OCI-LY1 (cell line): ENCODE results near the gene RXFP2.

Source experiments
- H2AFZ ChIP-seq: fragments of 200-600 bp; sonication (generic), shearing (Covaris generic); 2 replicates; pipeline ENCODE4 v1.6.0; 2014; ENCODE audit warnings: antibody characterized with exemption, mild to moderate bottlenecking, low read length
- H3F3A ChIP-seq: fragments of 200-600 bp; sonication (generic), shearing (Covaris generic); 2 replicates; pipeline ENCODE4 v1.6.0; 2014; ENCODE audit warnings: mild to moderate bottlenecking, antibody characterized with exemption, low read length, moderate library complexity; ENCODE audit not compliant: insufficient read depth
- H3K27ac ChIP-seq: fragments of 200-600 bp; sonication (generic); 2 replicates; pipeline ENCODE4 v1.5.1; 2014; ENCODE audit warnings: low read length, mixed run types, mild to moderate bottlenecking, low read depth; ENCODE audit not compliant: poor library complexity, severe bottlenecking
- H3K27me3 ChIP-seq: fragments of 200-600 bp; sonication (generic); 2 replicates; pipeline ENCODE4 v1.6.0; 2014; ENCODE audit warnings: antibody characterized with exemption, mild to moderate bottlenecking, low read length, moderate library complexity; ENCODE audit not compliant: insufficient read depth
- H3K36me3 ChIP-seq: fragments of 200-600 bp; sonication (generic); 2 replicates; pipeline ENCODE4 v1.6.1; 2014; ENCODE audit warnings: mild to moderate bottlenecking, antibody characterized with exemption, low read length, moderate library complexity, mixed read lengths; ENCODE audit not compliant: insufficient read depth
- H3K4me1 ChIP-seq: fragments of 200-600 bp; sonication (generic); 2 replicates; pipeline ENCODE4 v1.5.1; 2014; ENCODE audit warnings: mild to moderate bottlenecking, low read length, moderate library complexity; ENCODE audit not compliant: insufficient read depth, severe bottlenecking
- H3K4me2 ChIP-seq: fragments of 200-600 bp; sonication (generic), shearing (Covaris generic); 2 replicates; pipeline ENCODE4 v1.6.1; 2014; ENCODE audit warnings: low read length
- H3K4me3 ChIP-seq: fragments of 200-600 bp; sonication (generic); 2 replicates; pipeline ENCODE4 v1.5.1; 2014; ENCODE audit warnings: low read length, low read depth, mild to moderate bottlenecking, mixed read lengths; ENCODE audit not compliant: poor library complexity, severe bottlenecking
- H3K79me2 ChIP-seq: fragments of 200-600 bp; shearing (Covaris generic); 2 replicates; pipeline ENCODE4 v1.6.1; 2016; ENCODE audit warnings: mixed run types, low read length, mixed read lengths; ENCODE audit not compliant: insufficient read depth
- H3K9ac ChIP-seq: fragments of 200-600 bp; sonication (generic), shearing (Covaris generic); 2 replicates; pipeline ENCODE4 v1.6.1; 2014; ENCODE audit warnings: mild to moderate bottlenecking, low read length, mixed read lengths
- H3K9me2 ChIP-seq: fragments of 200-600 bp; sonication (generic), shearing (Covaris generic); 2 replicates; pipeline ENCODE4 v1.6.1; 2014; ENCODE audit warnings: low read depth, mild to moderate bottlenecking, low read length, mixed read lengths
- H3K9me3 ChIP-seq: fragments of 200-600 bp; shearing (Covaris generic); 2 replicates; pipeline ENCODE4 v1.6.1; 2014; ENCODE audit warnings: low read length, mixed read lengths
- H4K20me1 ChIP-seq: fragments of 200-600 bp; sonication (generic), shearing (Covaris generic); 2 replicates; pipeline ENCODE4 v1.6.0; 2016; ENCODE audit warnings: mild to moderate bottlenecking, low read length; ENCODE audit not compliant: insufficient read depth
- CTCF ChIP-seq: fragments of 200-600 bp; sonication (generic), shearing (Covaris generic); IDR thresholded peaks from 2 replicates; pipeline ENCODE4 v1.5.1; 2017; ENCODE audit warnings: mild to moderate bottlenecking, antibody characterized with exemption, low read length, moderate library complexity, mixed read lengths
- EZH2 ChIP-seq: fragments of 200-600 bp; sonication (generic), shearing (Covaris generic); IDR thresholded peaks from 2 replicates; pipeline ENCODE4 v1.8.0; 2017; ENCODE audit warnings: borderline replicate concordance, mixed run types, mild to moderate bottlenecking, antibody characterized with exemption, low read length, moderate library complexity, mixed read lengths

The RXFP2 gene

GRCh38 chr13:31774186-31774750 is 34.9 kb downstream of the RXFP2 start:
- Histone ChIP-seq H3K27me3 (no peaks in the 10 kb centered on the region), H3K79me2 (no peaks in the 10 kb centered on the region), H3K36me3 (no peaks in the 10 kb centered on the region), H3K4me2 (no peak overlapping the region), H3K27ac (no peak overlapping the region), H3K9me3 (no peaks in the 10 kb centered on the region), H4K20me1 (no peaks in the 10 kb centered on the region), H3K9ac (no peak overlapping the region), H3K4me3 (no peak overlapping the region), H3F3A (no peaks in the 10 kb centered on the region), H3K9me2 (no peaks in the 10 kb centered on the region), H3K4me1 (no peaks in the 10 kb centered on the region), H2AFZ (no peak overlapping the region)
- TF ChIP-seq EZH2 (no peak), CTCF (no peak)

GRCh38 chr13:31775148-31775547 is 35.8 kb downstream of the RXFP2 start:
- TF ChIP-seq EZH2: no peak
- TF ChIP-seq CTCF: no peak

GRCh38 chr13:31775686-31776085 is 36.4 kb downstream of the RXFP2 start:
- no peaks in the 10 kb centered on the region for H3K9me2 ChIP-seq
- H4K20me1 ChIP-seq: no peaks in the 10 kb centered on the region
- H3K9me3 ChIP-seq: no peaks in the 10 kb centered on the region
- TF ChIP-seq EZH2: no peak
- TF ChIP-seq CTCF: no peak
- no peak overlapping the region for H3K4me2 ChIP-seq
- H3K27ac ChIP-seq: no peak overlapping the region
- H3K4me1 ChIP-seq: no peaks in the 10 kb centered on the region
- H3K79me2 ChIP-seq: no peaks in the 10 kb centered on the region
- H2AFZ ChIP-seq: no peak overlapping the region
- H3F3A ChIP-seq: no peaks in the 10 kb centered on the region
- no peaks in the 10 kb centered on the region for H3K36me3 ChIP-seq
- no peak overlapping the region for H3K4me3 ChIP-seq
- H3K9ac ChIP-seq: no peak overlapping the region
- no peaks in the 10 kb centered on the region for H3K27me3 ChIP-seq

More at GRCh38 chr13:31775148-31775547, 35.8 kb downstream of the RXFP2 start:
- H3F3A ChIP-seq: no peaks in the 10 kb centered on the region
- no peaks in the 10 kb centered on the region for H3K27me3 ChIP-seq
- H3K79me2 ChIP-seq: no peaks in the 10 kb centered on the region
- no peak overlapping the region for H3K27ac ChIP-seq
- H3K9me2 ChIP-seq: no peaks in the 10 kb centered on the region
- H3K4me1 ChIP-seq: no peaks in the 10 kb centered on the region
- H3K4me3 ChIP-seq: no peak overlapping the region
- H4K20me1 ChIP-seq: no peaks in the 10 kb centered on the region
- H2AFZ ChIP-seq: no peak overlapping the region
- no peaks in the 10 kb centered on the region for H3K36me3 ChIP-seq
- H3K4me2 ChIP-seq: no peak overlapping the region
- no peak overlapping the region for H3K9ac ChIP-seq
- H3K9me3 ChIP-seq: no peaks in the 10 kb centered on the region
